VCaP (cell line): Measurements from ENCODE around the gene ST8SIA1.

Experiments used
- H3K27ac ChIP-seq: fragments of 450-650 bp; 2 replicates; pipeline ENCODE4 v1.5.1; 2017
- TF ChIP-seq, protein P1 (sequence below): fragments of 450-650 bp; conservative IDR thresholded peaks from 2 replicates; pipeline ENCODE4 v1.5.1; 2017; ENCODE audit warnings: mild to moderate bottlenecking, moderate library complexity

The ST8SIA1 gene

DNA sequence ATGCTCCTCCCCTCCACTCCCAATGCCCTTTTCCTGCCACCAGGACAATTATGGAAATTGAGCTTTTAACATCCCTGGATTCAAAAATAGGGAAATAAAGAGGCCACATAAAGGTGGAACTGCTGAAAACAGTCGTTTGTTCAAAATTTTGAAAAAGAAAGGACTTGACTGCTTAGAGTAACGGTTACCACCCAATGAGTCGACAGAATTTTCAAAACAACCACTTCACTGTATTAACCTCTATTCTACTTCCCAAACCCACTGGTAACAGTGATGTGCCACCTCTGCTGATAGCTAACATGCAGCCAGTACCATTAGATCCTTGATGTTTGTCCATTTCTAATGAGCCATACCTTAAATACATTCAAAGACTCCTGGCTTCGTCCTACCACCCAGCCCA is 4.9 kb downstream of the ST8SIA1 start:
- H3K27ac ChIP-seq: no peak overlapping the region
- TF ChIP-seq, protein P1, sequence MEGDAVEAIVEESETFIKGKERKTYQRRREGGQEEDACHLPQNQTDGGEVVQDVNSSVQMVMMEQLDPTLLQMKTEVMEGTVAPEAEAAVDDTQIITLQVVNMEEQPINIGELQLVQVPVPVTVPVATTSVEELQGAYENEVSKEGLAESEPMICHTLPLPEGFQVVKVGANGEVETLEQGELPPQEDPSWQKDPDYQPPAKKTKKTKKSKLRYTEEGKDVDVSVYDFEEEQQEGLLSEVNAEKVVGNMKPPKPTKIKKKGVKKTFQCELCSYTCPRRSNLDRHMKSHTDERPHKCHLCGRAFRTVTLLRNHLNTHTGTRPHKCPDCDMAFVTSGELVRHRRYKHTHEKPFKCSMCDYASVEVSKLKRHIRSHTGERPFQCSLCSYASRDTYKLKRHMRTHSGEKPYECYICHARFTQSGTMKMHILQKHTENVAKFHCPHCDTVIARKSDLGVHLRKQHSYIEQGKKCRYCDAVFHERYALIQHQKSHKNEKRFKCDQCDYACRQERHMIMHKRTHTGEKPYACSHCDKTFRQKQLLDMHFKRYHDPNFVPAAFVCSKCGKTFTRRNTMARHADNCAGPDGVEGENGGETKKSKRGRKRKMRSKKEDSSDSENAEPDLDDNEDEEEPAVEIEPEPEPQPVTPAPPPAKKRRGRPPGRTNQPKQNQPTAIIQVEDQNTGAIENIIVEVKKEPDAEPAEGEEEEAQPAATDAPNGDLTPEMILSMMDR: no peak

DNA sequence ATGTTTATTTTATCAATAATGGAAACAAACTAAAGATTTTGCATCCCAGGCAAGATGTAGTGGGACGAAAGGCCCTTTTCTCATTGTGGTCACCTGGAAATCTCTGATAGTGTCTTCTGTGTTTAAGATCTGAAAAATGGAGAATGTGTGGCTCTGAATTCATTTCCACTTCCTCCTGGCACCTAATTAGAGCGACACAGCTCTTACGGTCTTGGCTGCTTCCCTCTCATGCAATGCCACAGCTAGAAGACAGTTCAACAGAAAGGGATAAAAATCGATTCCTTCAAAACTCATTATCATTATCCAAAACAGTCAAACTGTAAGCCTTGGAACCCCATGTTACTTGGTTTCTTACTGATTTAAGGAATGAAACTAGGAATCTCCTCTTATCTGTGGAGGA is 9.3 kb downstream of the ST8SIA1 start:
- TF ChIP-seq, protein P1: no peak
- H3K27ac ChIP-seq: no peak overlapping the region

DNA sequence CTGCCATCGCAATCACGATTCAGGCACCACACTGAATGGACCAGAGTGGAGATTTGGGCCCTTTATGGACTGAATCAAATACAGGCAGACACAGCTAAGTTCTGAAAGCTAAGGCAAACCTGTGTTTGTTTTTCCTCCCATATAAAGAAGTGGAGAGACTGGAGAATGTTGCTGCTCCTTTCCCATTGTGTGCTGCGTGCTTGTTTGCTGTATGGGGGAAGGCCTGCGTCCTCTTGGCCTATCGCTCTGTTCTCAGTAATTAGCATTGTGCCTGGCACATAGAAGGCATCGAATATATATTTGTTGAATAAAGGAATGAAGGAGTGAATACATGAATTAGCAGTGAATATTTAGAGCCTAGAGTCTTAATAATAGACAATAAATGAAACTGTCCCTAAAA is 12.4 kb downstream of the ST8SIA1 start:
- TF ChIP-seq, protein P1: no peak
- no peak overlapping the region; the same call in 1 of the 2 replicates for H3K27ac ChIP-seq

GRCh38 chr12:22321638-22322037 is 12.9 kb downstream of the ST8SIA1 start:
- TF ChIP-seq, protein P1: no peak
- H3K27ac ChIP-seq: no peak overlapping the region; the same call in 1 of the 2 replicates

GRCh38 chr12:22321018-22321605 is 13.4 kb downstream of the ST8SIA1 start:
- no peak overlapping the region for H3K27ac ChIP-seq
- TF ChIP-seq, protein P1: no peak

GRCh38 chr12:22318108-22318737 is 16.3 kb downstream of the ST8SIA1 start:
- no peak overlapping the region for H3K27ac ChIP-seq
- TF ChIP-seq, protein P1: no peak

DNA sequence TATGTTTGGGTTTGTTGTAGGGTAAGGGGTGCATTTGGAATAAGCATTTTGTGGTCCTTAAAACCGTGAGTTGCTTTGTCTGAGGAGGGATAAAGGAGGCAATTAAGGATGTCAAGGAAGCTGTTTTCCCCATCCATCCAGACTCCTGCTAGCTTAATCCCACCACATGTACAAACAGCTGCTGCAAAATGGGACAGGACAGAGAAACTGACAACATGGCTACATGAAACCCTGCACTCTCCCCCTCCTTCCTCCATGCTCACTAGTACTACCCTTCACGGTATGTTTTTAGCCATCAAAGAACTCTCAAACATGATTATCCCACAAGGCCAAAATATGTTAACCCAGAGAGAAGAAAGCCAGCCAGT is 20.6 kb downstream of the ST8SIA1 start:
- TF ChIP-seq, protein P1: no peak
- H3K27ac ChIP-seq: no peak overlapping the region
